GM21367 (cell line): Measurements from ENCODE around the gene TMEM11.

Experiments used
- ATAC-seq: cut with Tn5 transposase; IDR thresholded peaks from one replicate; pipeline ENCODE4 v1.9.1; 2021; ENCODE audit not compliant: unreplicated experiment

The TMEM11 gene

DNA sequence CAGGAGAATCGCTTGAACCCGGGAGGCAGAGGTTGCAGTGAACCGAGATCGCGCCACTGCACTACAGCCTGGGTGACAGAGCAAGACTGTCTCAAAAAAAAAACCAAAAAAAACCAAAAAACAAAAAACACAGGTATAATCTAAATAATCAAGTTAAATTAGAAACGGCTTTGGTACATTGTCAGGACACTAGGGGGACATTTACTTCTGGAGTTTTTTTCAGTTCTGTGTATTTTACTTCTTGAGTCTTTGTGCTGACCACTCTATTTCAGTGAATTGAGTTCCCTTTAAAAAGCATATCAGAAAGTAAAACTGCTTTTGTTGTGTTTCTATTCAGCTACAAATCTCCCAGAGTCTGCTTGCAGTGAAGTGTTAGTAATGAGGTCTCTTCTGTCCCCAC is 50.9 kb downstream of the TMEM11 start:
- ATAC-seq: no peak

DNA sequence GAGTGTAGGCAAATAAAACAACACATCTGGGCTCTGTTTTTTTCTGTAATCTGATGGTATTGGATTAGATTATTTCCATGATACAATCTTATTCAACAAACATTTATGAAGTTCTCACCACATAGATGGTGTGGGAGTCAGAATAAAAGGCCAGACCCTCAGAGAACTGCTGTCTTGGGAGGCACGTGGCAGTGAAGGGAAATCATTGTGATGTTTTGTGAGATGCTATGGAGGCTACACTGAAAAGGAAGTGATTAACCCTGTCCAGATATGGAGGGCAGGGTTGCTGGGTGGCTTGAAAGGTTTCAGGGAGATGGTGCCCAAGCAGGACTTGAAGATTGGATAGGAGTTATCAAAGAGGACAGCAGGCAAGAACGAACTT is 51.6 kb downstream of the TMEM11 start:
- no peak for ATAC-seq

DNA sequence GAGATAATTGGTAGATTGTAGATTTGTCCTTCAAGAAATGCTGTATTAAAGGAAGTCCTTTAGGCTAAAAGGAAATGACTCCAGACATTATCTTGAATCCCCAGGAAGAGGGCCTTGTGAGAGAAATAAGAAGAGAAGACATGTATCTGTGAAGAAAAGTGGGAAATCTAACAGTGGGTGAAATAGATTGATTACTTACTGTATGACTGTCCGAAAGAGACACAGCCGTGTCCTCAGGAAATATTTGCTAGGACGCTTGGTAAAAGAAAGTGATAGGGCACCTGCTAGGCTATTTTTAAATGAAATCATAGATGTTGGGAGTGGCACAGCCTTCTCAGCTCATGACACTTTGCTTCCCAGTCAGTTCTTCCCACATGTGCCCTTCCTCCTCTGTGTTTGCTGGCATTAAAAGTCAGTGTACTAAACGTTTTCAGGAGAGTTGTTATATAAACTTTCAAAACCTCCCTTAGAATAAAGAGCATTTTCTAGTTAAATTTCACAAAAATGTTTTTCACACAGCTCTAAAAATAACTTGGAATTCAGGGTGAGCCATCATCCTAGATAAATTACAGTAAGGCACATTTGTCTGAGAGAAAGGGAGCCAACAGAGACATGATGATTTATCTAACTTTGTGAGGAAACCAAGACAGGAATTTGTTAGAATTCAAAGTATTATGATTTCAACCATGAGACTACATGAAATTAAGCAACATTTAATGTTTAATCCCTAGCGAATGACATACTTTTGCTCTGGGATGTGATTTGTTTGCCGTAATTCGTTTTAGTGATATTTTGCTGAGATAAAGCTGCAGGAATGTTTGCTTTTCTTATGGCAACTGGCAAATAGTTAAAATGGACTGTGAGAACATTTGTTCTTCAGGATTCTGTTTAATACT is 52.2 kb downstream of the TMEM11 start:
- no peak for ATAC-seq

DNA sequence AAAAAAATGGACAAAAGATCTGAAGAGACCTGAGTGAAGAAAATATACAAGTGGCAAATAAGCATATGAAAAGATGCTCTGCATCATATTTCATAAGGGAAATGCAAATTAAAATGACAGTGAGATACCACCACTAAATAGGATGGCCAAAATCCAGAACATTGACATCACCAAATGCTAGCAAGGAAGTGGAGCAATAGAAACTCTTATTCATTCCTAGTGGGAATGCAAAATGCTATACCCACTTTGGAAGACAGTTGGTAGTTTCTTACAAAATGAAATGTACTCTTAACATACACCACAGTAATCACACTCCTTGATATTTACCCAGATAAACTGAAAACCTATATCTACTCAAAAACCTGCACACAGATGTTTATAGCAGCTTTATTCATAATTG is 53.6 kb downstream of the TMEM11 start:
- ATAC-seq: no peak

DNA sequence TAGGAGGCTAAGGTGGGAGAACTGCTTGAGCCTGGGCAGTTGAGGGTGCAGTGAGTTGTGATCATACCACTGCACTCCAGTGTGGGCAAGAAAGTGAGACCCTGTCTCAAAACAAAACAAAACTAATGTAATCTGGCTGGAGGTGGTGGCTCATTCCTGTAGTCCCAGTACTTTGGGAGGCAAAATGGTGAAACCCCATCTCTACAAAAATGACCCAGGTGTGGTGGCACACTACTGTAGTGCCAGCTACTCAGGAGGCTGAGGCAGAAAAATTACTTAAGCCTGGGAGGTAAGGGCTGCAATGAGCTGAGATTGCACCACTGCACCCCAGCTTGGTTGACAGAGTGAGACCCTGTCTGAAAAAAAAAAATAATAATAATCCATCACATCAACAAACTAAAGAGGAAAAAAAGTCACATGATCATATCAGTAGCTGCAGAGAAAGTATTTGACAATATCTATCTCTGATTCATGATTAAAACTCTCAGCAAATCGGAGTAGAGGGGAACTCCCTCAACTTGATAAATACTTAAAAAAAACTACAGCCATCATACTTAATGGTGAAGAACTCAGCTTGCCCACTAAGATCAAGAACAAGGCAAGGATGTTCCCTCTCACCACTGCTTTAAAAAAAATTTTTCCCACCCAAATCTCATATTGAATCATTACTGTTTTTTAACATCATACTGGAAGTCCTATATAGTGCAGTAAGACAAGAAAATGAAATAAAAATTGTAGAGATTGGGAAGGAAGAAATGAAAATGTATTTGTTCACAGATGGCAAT is 56.2 kb downstream of the TMEM11 start:
- no peak for ATAC-seq

DNA sequence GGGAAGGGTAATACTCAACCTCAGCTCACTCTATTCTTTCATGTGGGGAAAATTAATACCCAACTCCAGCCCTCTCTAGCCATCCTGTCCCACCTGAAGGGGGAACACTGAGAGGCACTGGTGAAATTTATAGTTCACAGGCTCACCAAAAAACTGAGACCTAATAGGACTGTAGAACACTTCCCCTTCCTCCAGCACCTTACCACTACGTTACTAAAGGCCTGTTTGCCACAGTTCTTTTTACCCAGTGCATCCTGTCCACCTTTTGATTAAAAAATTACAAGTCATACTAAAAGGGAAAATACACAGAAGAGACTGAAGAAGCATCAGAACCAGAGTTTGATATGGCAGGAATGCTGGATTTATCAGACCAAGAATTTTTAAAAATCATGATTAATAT is 61.2 kb downstream of the TMEM11 start:
- ATAC-seq: no peak

DNA sequence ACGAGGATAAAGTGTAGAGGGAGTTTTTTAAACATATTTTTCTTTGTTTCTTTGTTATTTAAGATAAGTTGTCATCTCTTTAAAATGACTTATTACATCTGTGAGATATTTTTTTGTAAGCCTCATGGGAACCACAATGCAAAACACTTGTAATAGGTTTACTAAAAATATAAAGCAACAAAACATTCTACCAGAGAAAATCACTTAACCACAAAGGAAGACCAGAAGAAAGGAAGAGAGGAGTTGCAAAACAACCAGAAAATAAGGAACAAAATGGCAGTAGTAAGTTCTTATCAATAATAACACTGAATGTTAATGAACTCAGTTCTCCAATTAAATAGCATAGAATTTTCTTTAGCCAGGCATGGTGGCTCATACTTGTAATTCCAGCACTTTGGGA is 64.3 kb downstream of the TMEM11 start:
- no peak for ATAC-seq
